Smooth muscle cell (in vitro differentiated cells): ENCODE results near the gene SEC61A2. TPM values are rescaled to one million over a fixed set of nuclear protein-coding genes. Genes with fewer than 3 reads are reported as not detected.
A peak's percentile ranks its signal among the peaks of the same experiment; 100 is the strongest.

Experiments used
- DNase-seq: peaks from one replicate; lab custom pipeline; 2025; ENCODE audit not compliant: unreplicated experiment; lab: John Stamatoyannopoulos, UW
- H2AFZ ChIP-seq: fragments of 200-600 bp; sonication (generic); 2 replicates; pipeline ENCODE4 v1.6.0; 2016; ENCODE audit warnings: antibody characterized with exemption, low read depth, mild to moderate bottlenecking
- H3F3A ChIP-seq: fragments of 200-600 bp; sonication (generic); 2 replicates; pipeline ENCODE4 v1.6.0; 2017; ENCODE audit warnings: antibody characterized with exemption, low read depth
- H3K27ac ChIP-seq: fragments of 200-600 bp; sonication (generic); 2 replicates; pipeline ENCODE4 v1.5.1; 2016; ENCODE audit warnings: low read depth, mild to moderate bottlenecking
- H3K27me3 ChIP-seq: fragments of 200-600 bp; sonication (generic); 2 replicates; pipeline ENCODE4 v1.6.1; 2016; ENCODE audit warnings: low read depth, mild to moderate bottlenecking
- H3K36me3 ChIP-seq: fragments of 200-600 bp; sonication (generic); 2 replicates; pipeline ENCODE4 v1.5.1; 2016; ENCODE audit warnings: low read depth
- H3K4me1 ChIP-seq: fragments of 200-600 bp; sonication (generic); 2 replicates; pipeline ENCODE4 v1.5.1; 2016; ENCODE audit warnings: low read depth
- H3K4me2 ChIP-seq: fragments of 200-600 bp; sonication (generic); 2 replicates; pipeline ENCODE4 v1.6.0; 2016; ENCODE audit warnings: mild to moderate bottlenecking
- H3K4me3 ChIP-seq: fragments of 200-600 bp; sonication (generic); 2 replicates; pipeline ENCODE4 v1.5.1; 2016; ENCODE audit warnings: mild to moderate bottlenecking
- H3K79me2 ChIP-seq: fragments of 200-600 bp; sonication (generic); 2 replicates; pipeline ENCODE4 v1.6.0; 2016; ENCODE audit warnings: low read depth, mild to moderate bottlenecking
- H3K9ac ChIP-seq: fragments of 200-600 bp; sonication (generic); 2 replicates; pipeline ENCODE4 v1.6.0; 2016; ENCODE audit warnings: low read depth
- H3K9me3 ChIP-seq: fragments of 200-600 bp; sonication (generic); replicated peaks from 2 replicates; pipeline ENCODE4 v1.5.1; 2016; ENCODE audit warnings: low read depth
- H4K20me1 ChIP-seq: fragments of 200-600 bp; sonication (generic); 2 replicates; pipeline ENCODE4 v1.6.0; 2016; ENCODE audit warnings: low read depth
- WGBS: methylation state at CpG from one replicate; pipeline ENCODE4 v1.1.7; 2016; ENCODE audit warnings: low lambda C conversion rate; 5-methylcytosine and 5-hydroxymethylcytosine counted together
- polyA plus RNA-seq: library from polyadenylated mRNA; unstranded; fragments of >200 nt; fragmentation: Nextera tagmentation; extraction: Ambion mirVana; gene quantifications from 2 replicates; pipeline ENCODE4 v1.2.1, GENCODE V29; 2016
- total RNA-seq: library from RNA; depleted of rRNA; stranded (reverse); fragments of >200 nt; gene quantifications from 2 replicates; pipeline ENCODE4 v1.2.3, GENCODE V29; 2014
- TF ChIP-seq, protein P1 (sequence below): fragments of 200-600 bp; sonication (generic); IDR thresholded peaks from 2 replicates; pipeline ENCODE4 v1.5.1; 2017; ENCODE audit warnings: borderline replicate concordance, mild to moderate bottlenecking, antibody characterized with exemption; ENCODE audit not compliant: insufficient read depth, poor library complexity, severe bottlenecking

Gene SEC61A2
- total and polyA plus RNA-seq, 2 experiments from 2014 or later = 9.7 to 14.2 TPM

DNA sequence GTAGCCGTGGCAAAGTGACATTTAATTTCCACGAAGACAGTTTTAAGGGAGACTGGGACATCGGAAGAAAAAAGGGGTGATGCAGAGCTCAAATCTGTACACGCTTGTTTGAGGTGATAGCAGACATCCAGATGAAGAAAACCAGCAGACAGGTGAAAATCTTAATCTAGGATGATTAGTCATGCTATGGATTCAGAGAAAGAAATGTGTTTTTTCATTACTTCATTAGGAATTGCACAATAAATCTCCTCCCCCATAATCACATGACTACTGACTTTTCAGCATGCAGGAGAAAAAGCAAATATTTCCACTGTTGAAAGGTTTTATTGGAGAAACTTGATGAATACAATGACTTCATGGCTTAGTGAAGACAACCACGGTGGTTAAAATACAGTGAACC is 63.7 kb downstream of the SEC61A2 start:
- TF ChIP-seq, protein P1, sequence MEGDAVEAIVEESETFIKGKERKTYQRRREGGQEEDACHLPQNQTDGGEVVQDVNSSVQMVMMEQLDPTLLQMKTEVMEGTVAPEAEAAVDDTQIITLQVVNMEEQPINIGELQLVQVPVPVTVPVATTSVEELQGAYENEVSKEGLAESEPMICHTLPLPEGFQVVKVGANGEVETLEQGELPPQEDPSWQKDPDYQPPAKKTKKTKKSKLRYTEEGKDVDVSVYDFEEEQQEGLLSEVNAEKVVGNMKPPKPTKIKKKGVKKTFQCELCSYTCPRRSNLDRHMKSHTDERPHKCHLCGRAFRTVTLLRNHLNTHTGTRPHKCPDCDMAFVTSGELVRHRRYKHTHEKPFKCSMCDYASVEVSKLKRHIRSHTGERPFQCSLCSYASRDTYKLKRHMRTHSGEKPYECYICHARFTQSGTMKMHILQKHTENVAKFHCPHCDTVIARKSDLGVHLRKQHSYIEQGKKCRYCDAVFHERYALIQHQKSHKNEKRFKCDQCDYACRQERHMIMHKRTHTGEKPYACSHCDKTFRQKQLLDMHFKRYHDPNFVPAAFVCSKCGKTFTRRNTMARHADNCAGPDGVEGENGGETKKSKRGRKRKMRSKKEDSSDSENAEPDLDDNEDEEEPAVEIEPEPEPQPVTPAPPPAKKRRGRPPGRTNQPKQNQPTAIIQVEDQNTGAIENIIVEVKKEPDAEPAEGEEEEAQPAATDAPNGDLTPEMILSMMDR = no peak
- 75% methylated on average over 5 of the region's 5 CpGs for WGBS
- Histone ChIP-seq H3K9ac (no peak overlapping the region), H3K27me3 (no peaks in the 10 kb centered on the region), H4K20me1 (peaks cover 9% of the 10 kb centered on the region), H3K4me2 (peak overlapping the region; percentile 83), H3K27ac (no peak overlapping the region), H3K79me2 (peaks cover 88% of the 10 kb centered on the region), H3K4me3 (no peak overlapping the region), H3F3A (no peaks in the 10 kb centered on the region), H2AFZ (no peak overlapping the region), H3K4me1 (peaks cover 18% of the 10 kb centered on the region), H3K36me3 (no peaks in the 10 kb centered on the region), H3K9me3 (no peaks in the 10 kb centered on the region)
- DNase-seq = no peak

DNA sequence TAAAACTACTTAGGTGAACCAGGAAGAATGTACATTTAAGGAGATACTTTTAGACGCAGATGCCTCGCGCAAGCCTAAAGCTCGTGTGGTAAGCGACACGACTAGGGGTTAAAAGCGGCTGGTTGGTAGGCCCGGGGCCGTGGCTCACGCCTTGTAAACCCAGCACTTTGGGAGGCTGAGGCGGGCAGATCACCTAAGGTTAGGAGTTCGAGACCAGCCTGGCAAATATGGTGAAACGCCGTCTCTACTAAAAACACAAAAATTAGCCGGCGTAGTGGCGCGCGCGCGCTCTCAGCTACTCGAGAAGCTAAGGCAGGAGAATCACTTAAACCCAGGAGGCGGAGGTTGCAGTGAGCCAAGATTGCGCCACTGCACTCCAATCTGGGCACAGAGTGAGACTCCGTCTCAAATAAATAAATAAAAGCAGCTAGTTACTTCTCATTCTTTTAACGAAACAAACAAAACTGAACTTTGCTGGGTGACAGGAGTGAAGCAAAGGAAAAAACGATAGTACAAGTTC is 65.3 kb downstream of the SEC61A2 start:
- Histone ChIP-seq H3F3A (no peaks in the 10 kb centered on the region), H3K79me2 (peaks cover 90% of the 10 kb centered on the region), H3K27me3 (no peaks in the 10 kb centered on the region), H2AFZ (peak overlapping the region; percentile 98), H3K4me2 (peak overlapping the region; percentile 83), H3K27ac (peak overlapping the region; percentile 92), H3K36me3 (peaks cover 11% of the 10 kb centered on the region), H3K4me1 (peaks cover 18% of the 10 kb centered on the region), H4K20me1 (peaks cover 11% of the 10 kb centered on the region), H3K4me3 (peak overlapping the region; percentile 76), H3K9ac (peak overlapping the region; percentile 90), H3K9me3 (no peaks in the 10 kb centered on the region)
- 3% methylated on average over 27 of the region's 27 CpGs for WGBS
- DNase-seq = no peak
- TF ChIP-seq, protein P1 = no peak

DNA sequence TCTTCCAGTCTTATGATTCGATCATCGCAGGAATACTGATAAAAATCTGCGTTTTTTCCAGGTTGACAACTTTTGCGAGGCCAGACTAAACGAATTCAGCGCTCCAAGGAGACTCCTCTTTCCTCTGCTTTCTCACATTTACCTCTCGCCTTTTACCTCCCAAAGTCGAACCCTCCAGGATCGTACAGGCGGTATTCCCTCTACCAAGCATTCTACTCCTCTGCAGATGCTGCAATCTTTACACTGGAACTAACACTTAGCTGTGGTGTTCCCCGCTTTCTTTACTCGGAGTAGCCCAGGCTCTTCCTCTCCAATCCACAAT is 65.8 kb downstream of the SEC61A2 start:
- WGBS = 2% methylated on average over 12 of the region's 12 CpGs
- H3K4me1 ChIP-seq = peaks cover 18% of the 10 kb centered on the region
- TF ChIP-seq, protein P1 = no peak
- no peaks in the 10 kb centered on the region for H3F3A ChIP-seq
- H3K79me2 ChIP-seq = peaks cover 90% of the 10 kb centered on the region
- H3K4me2 ChIP-seq = peak overlapping the region; percentile 83
- H3K27me3 ChIP-seq = no peaks in the 10 kb centered on the region
- H2AFZ ChIP-seq = peak overlapping the region; percentile 98
- peaks cover 7% of the 10 kb centered on the region for H4K20me1 ChIP-seq
- DNase-seq = no peak
- peak overlapping the region; percentile 90 for H3K9ac ChIP-seq
- peaks cover 11% of the 10 kb centered on the region for H3K36me3 ChIP-seq
- H3K4me3 ChIP-seq = peak overlapping the region; percentile 76
- H3K9me3 ChIP-seq = no peaks in the 10 kb centered on the region
- H3K27ac ChIP-seq = peak overlapping the region; percentile 92
